K562 (cell line): ENCODE results near the gene BTBD17.

Source experiments
- NONO ChIP-seq, 2 experiments: fragments of 200-400 bp in 1 of 2; fragments of 450-650 bp in 1 of 2; formaldehyde crosslinking in 1 of 2; IDR thresholded peaks; 2 replicates each; pipeline ENCODE4 v1.6.1; 2017; ENCODE audit warnings: low read depth in 2 of 2, mild to moderate bottlenecking in 2 of 2, moderate library complexity in 2 of 2, low read length in 1 of 2
- NR2C2 ChIP-seq, 2 experiments: fragments of 200-800 bp in 1 of 2; sonication (Bioruptor generic) in 1 of 2; sonication (generic) in 1 of 2; formaldehyde crosslinking in 1 of 2; IDR thresholded peaks; 2 replicates each; pipeline versions ENCODE4 v1.6.1 to v1.8.0; 2016 to 2022; ENCODE audit warnings: mild to moderate bottlenecking in 1 of 2, missing compliant biosample characterization in 1 of 2, missing genetic modification characterization in 1 of 2, missing genetic modification reagents in 1 of 2
- NR2F6 ChIP-seq: fragments of 450-650 bp; formaldehyde crosslinking; IDR thresholded peaks from 2 replicates; pipeline ENCODE4 v1.4.0; 2020; ENCODE audit warnings: mild to moderate bottlenecking
- SMAD3 ChIP-seq: fragments of 450-650 bp; formaldehyde crosslinking; conservative IDR thresholded peaks from 2 replicates; pipeline ENCODE4 v1.4.0; 2020; ENCODE audit warnings: mild to moderate bottlenecking
- TF ChIP-seq, protein P1 (sequence below): sonication (generic); formaldehyde crosslinking; IDR thresholded peaks from 2 replicates; pipeline ENCODE4 v1.4.0; 2020; ENCODE audit warnings: mild to moderate bottlenecking, missing genetic modification reagents
- TF ChIP-seq, protein P2 (sequence below), 3 experiments: IDR thresholded peaks in 2 of 3; conservative IDR thresholded peaks in 1 of 3; 2 replicates each; pipeline ENCODE4 v1.5.1; 2011 to 2012; ENCODE audit warnings: low read length in 3 of 3, mild to moderate bottlenecking in 3 of 3, control low read depth in 2 of 3, improper control_type of control experiment in 1 of 3, inconsistent platforms in 1 of 3, low read depth in 1 of 3, mixed read lengths in 1 of 3, moderate library complexity in 1 of 3; ENCODE audit not compliant: insufficient read depth in 2 of 3

GRCh38 chr17:74332017-74332650, 29.5 kb downstream of the BTBD17 start:
- TF ChIP-seq, protein P1, sequence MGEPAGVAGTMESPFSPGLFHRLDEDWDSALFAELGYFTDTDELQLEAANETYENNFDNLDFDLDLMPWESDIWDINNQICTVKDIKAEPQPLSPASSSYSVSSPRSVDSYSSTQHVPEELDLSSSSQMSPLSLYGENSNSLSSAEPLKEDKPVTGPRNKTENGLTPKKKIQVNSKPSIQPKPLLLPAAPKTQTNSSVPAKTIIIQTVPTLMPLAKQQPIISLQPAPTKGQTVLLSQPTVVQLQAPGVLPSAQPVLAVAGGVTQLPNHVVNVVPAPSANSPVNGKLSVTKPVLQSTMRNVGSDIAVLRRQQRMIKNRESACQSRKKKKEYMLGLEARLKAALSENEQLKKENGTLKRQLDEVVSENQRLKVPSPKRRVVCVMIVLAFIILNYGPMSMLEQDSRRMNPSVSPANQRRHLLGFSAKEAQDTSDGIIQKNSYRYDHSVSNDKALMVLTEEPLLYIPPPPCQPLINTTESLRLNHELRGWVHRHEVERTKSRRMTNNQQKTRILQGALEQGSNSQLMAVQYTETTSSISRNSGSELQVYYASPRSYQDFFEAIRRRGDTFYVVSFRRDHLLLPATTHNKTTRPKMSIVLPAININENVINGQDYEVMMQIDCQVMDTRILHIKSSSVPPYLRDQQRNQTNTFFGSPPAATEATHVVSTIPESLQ (CRISPR knock-in tag): no peak
- TF ChIP-seq NR2C2 (CRISPR knock-in tag; IDR thresholded peaks at IDR 0.05): no peak
- TF ChIP-seq NR2C2 (tag; IDR thresholded peaks at IDR 0.05): no peak
- no peak for TF ChIP-seq NR2F6 (CRISPR knock-in tag)
- TF ChIP-seq, protein P2, sequence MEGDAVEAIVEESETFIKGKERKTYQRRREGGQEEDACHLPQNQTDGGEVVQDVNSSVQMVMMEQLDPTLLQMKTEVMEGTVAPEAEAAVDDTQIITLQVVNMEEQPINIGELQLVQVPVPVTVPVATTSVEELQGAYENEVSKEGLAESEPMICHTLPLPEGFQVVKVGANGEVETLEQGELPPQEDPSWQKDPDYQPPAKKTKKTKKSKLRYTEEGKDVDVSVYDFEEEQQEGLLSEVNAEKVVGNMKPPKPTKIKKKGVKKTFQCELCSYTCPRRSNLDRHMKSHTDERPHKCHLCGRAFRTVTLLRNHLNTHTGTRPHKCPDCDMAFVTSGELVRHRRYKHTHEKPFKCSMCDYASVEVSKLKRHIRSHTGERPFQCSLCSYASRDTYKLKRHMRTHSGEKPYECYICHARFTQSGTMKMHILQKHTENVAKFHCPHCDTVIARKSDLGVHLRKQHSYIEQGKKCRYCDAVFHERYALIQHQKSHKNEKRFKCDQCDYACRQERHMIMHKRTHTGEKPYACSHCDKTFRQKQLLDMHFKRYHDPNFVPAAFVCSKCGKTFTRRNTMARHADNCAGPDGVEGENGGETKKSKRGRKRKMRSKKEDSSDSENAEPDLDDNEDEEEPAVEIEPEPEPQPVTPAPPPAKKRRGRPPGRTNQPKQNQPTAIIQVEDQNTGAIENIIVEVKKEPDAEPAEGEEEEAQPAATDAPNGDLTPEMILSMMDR (IDR thresholded peaks at IDR 0.05 in 2 of 3, conservative IDR thresholded peaks at IDR 0.05 in 1 of 3; ENCODE audit: insufficient read depth in 2 of 3, low read depth in 1 of 3, low read length in 3 of 3): no peak
- no peak for TF ChIP-seq NONO (IDR thresholded peaks at IDR 0.05; ENCODE audit: low read depth in 2 of 2, low read length in 1 of 2)
- TF ChIP-seq SMAD3 (CRISPR knock-in tag): no peak
